Cortex of kidney (tissue), 1 donor: ENCODE results near the gene ITIH3.

Source experiments
- DNase-seq: peaks from one replicate; lab custom pipeline; 2025; lab: John Stamatoyannopoulos, UW

The ITIH3 gene

GRCh38 chr3:52845691-52846431, 51.3 kb downstream of the ITIH3 start:
- DNase-seq: no peak

DNA sequence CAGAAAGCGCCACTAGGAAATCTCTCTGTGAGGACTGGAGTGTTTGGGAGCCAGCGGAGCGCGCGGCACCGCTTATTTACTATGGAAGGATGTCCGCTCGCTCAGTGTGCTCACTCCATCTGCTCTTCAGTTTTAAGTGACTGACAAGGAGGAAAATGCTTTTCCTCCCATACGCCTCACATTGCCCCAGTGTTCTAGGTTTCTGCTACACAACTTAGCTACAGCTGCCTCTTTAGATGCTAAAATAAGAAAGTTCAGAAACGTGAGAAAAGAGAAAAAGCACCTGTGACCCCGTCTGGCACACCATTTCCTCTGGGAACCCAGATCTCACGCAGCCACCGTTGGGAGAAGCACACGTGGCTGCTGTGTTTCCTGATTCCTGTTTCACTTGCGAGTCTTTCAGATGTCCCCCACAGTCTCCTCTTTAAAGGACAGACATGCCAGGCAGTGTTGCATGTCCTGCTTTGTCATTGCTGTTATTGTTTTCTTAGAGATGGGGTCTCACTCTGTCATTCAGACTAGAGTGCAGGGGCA, 51.9 kb downstream of the ITIH3 start:
- no peak for DNase-seq

- no peak for DNase-seq
Observed at GRCh38 chr3:52847241-52847640, 52.6 kb downstream of the ITIH3 start.

DNA sequence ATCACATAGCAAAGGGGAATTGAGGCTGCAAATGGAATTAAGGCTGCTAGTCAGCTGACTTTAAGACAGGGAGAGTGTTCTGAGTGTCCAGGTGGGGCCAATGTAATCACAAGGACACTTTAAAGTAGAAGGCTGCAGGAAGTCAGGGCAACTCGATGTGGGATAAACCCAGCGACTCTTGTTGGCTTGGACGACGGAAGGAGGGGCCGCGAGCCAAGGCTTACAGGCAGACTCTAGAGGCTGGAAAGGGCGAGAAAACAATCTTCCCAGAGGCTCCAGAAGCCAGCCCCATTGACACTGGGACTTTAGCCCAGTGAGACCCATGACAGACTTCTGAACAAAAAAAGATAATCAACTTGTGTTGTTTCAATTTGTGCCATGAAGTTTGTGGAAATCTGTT, 53.1 kb downstream of the ITIH3 start:
- DNase-seq: no peak

GRCh38 chr3:52848617-52849016, 54.0 kb downstream of the ITIH3 start:
- no peak for DNase-seq

GRCh38 chr3:52849656-52850055, 55.1 kb downstream of the ITIH3 start:
- no peak for DNase-seq

GRCh38 chr3:52851348-52851747, 56.8 kb downstream of the ITIH3 start:
- DNase-seq: no peak

- DNase-seq: no peak
Observed at GRCh38 chr3:52852419-52852818, 57.8 kb downstream of the ITIH3 start.

- DNase-seq: no peak
Observed at GRCh38 chr3:52854013-52854412, 59.4 kb downstream of the ITIH3 start.

DNA sequence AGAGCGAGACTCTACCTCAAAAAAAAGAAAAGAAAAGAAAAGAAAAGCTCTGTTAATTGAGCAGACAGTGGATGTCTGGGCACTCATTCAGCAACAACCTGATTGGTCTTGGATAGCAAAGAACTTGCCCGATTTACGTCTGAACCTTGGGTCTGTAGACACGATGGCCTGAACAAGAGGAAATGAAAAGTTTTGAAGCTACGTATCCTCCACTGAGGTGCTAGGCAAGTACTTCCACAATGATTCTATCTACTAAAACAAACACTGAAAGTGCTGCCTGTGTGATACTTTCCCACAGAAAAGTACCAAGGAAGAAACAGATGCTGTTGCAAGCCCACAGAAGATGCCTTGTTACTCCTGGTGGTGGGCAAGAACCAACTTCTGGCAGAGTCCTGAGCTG, 62.1 kb downstream of the ITIH3 start:
- no peak for DNase-seq

DNA sequence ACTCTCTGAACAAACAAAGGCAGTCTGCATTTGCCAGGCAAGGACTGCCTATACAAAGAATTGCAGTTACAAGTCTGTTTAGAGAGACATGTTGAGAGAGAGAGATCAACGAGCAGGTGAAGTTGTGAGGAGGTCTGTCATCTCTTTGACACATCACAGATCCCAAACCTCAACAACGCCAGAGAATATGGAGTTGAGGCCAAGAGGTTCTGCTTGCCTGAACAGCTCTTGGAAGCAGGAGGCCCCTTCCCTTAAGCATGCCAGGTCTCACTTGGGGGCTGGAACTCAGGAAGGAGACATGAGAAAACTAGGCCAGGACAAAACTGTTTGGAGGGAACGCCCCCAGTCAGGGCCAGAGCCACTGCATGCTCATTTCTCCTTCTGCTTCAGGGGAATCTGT, 62.5 kb downstream of the ITIH3 start:
- no peak for DNase-seq

GRCh38 chr3:52857864-52858263, 63.3 kb downstream of the ITIH3 start:
- no peak for DNase-seq
